GM13976 (cell line): ENCODE results near the gene NOS1.
"Not testable (repeated sequence)": the region's sequence is repeated elsewhere in the genome, so short reads cannot be mapped to it uniquely, and the experiment has no call there.

Experiments
- DNase-seq: peaks from one replicate; pipeline ENCODE4 v3.0.0; 2012; ENCODE audit warnings: low spot score
- CTCF ChIP-seq: IDR thresholded peaks from 2 replicates; pipeline ENCODE4 v1.5.1; 2012; ENCODE audit warnings: borderline replicate concordance, mild to moderate bottlenecking; ENCODE audit not compliant: insufficient read depth; ENCODE audit errors: extremely low read depth, missing control alignments, control extremely low read depth
- in situ Hi-C: fragments of 300-500 bp; cut with MboI; formaldehyde crosslinking; loops from one replicate; pipeline ENCODE4 v1.12.0; 2022; ENCODE audit warnings: low sequenced_read_pairs, mixed read lengths, inconsistent platforms; ENCODE audit not compliant: unreplicated experiment

Gene NOS1

GRCh38 chr12:117402363-117402762 is 40.9 kb upstream of the NOS1 start:
- in situ Hi-C loops = no loop called here
- no peak for DNase-seq
- no peak for TF ChIP-seq CTCF

- no peak for DNase-seq
- no peak for TF ChIP-seq CTCF
- in situ Hi-C loops = no loop called here
Measured at GRCh38 chr12:117400912-117401311, 39.5 kb upstream of the NOS1 start.

GRCh38 chr12:117398482-117398881 is 37.1 kb upstream of the NOS1 start:
- in situ Hi-C loops, DNase-seq: not testable (repeated sequence)

- in situ Hi-C loops = no loop called here
- DNase-seq = no peak
- no peak for TF ChIP-seq CTCF
Measured at GRCh38 chr12:117395766-117396165, 34.3 kb upstream of the NOS1 start.

GRCh38 chr12:117394491-117394890 is 33.1 kb upstream of the NOS1 start:
- in situ Hi-C loops = no loop called here
- TF ChIP-seq CTCF = no peak

GRCh38 chr12:117393656-117394055 is 32.2 kb upstream of the NOS1 start:
- in situ Hi-C loops = no loop called here
- DNase-seq = no peak

More at GRCh38 chr12:117394491-117394890, 33.1 kb upstream of the NOS1 start:
- DNase-seq = no peak

GRCh38 chr12:117390866-117391265 is 29.4 kb upstream of the NOS1 start:
- TF ChIP-seq CTCF = no peak
- DNase-seq = no peak
- in situ Hi-C loops = no loop called here

More at GRCh38 chr12:117393656-117394055, 32.2 kb upstream of the NOS1 start:
- no peak for TF ChIP-seq CTCF
